Hepatocyte (in vitro differentiated cells): Measurements from ENCODE around the gene CCDC90B. TPM values are rescaled to one million over a fixed set of nuclear protein-coding genes. Genes with fewer than 3 reads are reported as not detected.

Experiments
- DNase-seq: peaks from one replicate; pipeline ENCODE4 v3.0.0-alpha.2; 2016; ENCODE audit warnings: low spot score
- H2AFZ ChIP-seq: fragments of 200-600 bp; sonication (generic); 2 replicates; pipeline ENCODE4 v1.6.0; 2016; ENCODE audit warnings: antibody characterized with exemption, mild to moderate bottlenecking
- H3K27ac ChIP-seq: fragments of 200-600 bp; sonication (generic); 2 replicates; pipeline ENCODE4 v1.5.1; 2016; ENCODE audit warnings: mild to moderate bottlenecking
- H3K27me3 ChIP-seq: fragments of 200-600 bp; sonication (generic); 2 replicates; pipeline ENCODE4 v1.6.1; 2016
- H3K36me3 ChIP-seq: fragments of 200-600 bp; sonication (generic); replicated peaks from 2 replicates; pipeline ENCODE4 v1.5.1; 2016; ENCODE audit warnings: low read depth; ENCODE audit not compliant: insufficient read depth
- H3K4me1 ChIP-seq: fragments of 200-600 bp; sonication (generic); 2 replicates; pipeline ENCODE4 v1.5.1; 2016; ENCODE audit warnings: mild to moderate bottlenecking, moderate library complexity; ENCODE audit not compliant: insufficient read depth
- H3K4me2 ChIP-seq: fragments of 200-600 bp; sonication (generic); 2 replicates; pipeline ENCODE4 v1.6.0; 2016
- H3K4me3 ChIP-seq: fragments of 200-600 bp; sonication (generic); 2 replicates; pipeline ENCODE4 v1.5.1; 2016; ENCODE audit warnings: mild to moderate bottlenecking
- H3K79me2 ChIP-seq: fragments of 200-600 bp; sonication (generic); 2 replicates; pipeline ENCODE4 v1.6.0; 2017; ENCODE audit warnings: mild to moderate bottlenecking
- H3K9me2 ChIP-seq: fragments of 200-600 bp; sonication (generic); replicated peaks from 2 replicates; pipeline ENCODE4 v1.6.0; 2017; ENCODE audit warnings: mild to moderate bottlenecking; ENCODE audit not compliant: insufficient read depth
- H3K9me3 ChIP-seq: fragments of 200-600 bp; sonication (generic); 2 replicates; pipeline ENCODE4 v1.5.1; 2016; ENCODE audit warnings: low read depth, mild to moderate bottlenecking
- H4K20me1 ChIP-seq: fragments of 200-600 bp; sonication (generic); 2 replicates; pipeline ENCODE4 v1.6.0; 2016; ENCODE audit warnings: mild to moderate bottlenecking; ENCODE audit not compliant: insufficient read depth, poor library complexity, severe bottlenecking
- CTCF ChIP-seq: fragments of 200-600 bp; sonication (generic); IDR thresholded peaks from 2 replicates; pipeline ENCODE4 v1.5.1; 2016; ENCODE audit warnings: antibody characterized with exemption, mild to moderate bottlenecking; ENCODE audit not compliant: poor library complexity
- EZH2 ChIP-seq: fragments of 200-600 bp; sonication (generic); IDR thresholded peaks from 2 replicates; pipeline ENCODE4 v1.6.1; 2016; ENCODE audit warnings: antibody characterized with exemption, mild to moderate bottlenecking, borderline replicate concordance
- EZH2phosphoT487 ChIP-seq: fragments of 200-600 bp; sonication (generic); IDR thresholded peaks from one replicate; pipeline ENCODE4 v1.6.1; 2018; ENCODE audit warnings: antibody characterized with exemption, mild to moderate bottlenecking, low read depth, moderate library complexity; ENCODE audit not compliant: unreplicated experiment, severe bottlenecking
- WGBS: methylation state at CpG from one replicate; pipeline ENCODE4 v1.1.6; 2016; ENCODE audit warnings: low lambda C conversion rate; ENCODE audit errors: missing lambda C conversion rate; 5-methylcytosine and 5-hydroxymethylcytosine counted together
- polyA plus RNA-seq: library from polyadenylated mRNA; unstranded; fragments of >200 nt; fragmentation: Nextera tagmentation; extraction: Ambion mirVana; gene quantifications from 2 replicates; pipeline ENCODE4 v1.2.1, GENCODE V29; 2016
- total RNA-seq: library from RNA; depleted of rRNA; stranded (reverse); fragments of >200 nt; gene quantifications from 2 replicates; pipeline ENCODE4 v1.2.3, GENCODE V29; 2014

CCDC90B gene
- total and polyA plus RNA-seq, 2 experiments from 2014 or later = 42.4 to 47.8 TPM

GRCh38 chr11:83285151-83285770 lies 906 bp downstream of the CCDC90B start:
- Histone ChIP-seq H3K4me3 (peak overlapping the region; percentile 50), H3K9me2 (no peaks in the 10 kb centered on the region), H3K79me2 (peaks cover 49% of the 10 kb centered on the region), H3K9me3 (no peaks in the 10 kb centered on the region), H4K20me1 (peaks cover 3% of the 10 kb centered on the region), H3K4me2 (peak overlapping the region; percentile 93), H3K4me1 (peaks cover 11% of the 10 kb centered on the region), H3K36me3 (no peaks in the 10 kb centered on the region), H2AFZ (peak overlapping the region; percentile 88), H3K27ac (peak overlapping the region; percentile 96), H3K27me3 (no peaks in the 10 kb centered on the region)
- no peak for DNase-seq
- WGBS = 4% methylated on average over 22 of the region's 22 CpGs
- TF ChIP-seq EZH2 = no peak
- TF ChIP-seq CTCF = no peak
- no peak for TF ChIP-seq EZH2phosphoT487

GRCh38 chr11:83284501-83285150 lies 1.5 kb downstream of the CCDC90B start:
- 7% methylated on average over 3 of the region's 3 CpGs for WGBS
- DNase-seq = no peak

GRCh38 chr11:83282084-83282716 lies 4.0 kb downstream of the CCDC90B start:
- no peak for TF ChIP-seq CTCF
- TF ChIP-seq EZH2phosphoT487 = no peak
- no peaks in the 10 kb centered on the region for H3K36me3 ChIP-seq
- H3K27ac ChIP-seq = no peak overlapping the region
- H3K9me3 ChIP-seq = no peaks in the 10 kb centered on the region
- no peaks in the 10 kb centered on the region for H3K27me3 ChIP-seq
- WGBS = 49% methylated on average over 4 of the region's 4 CpGs
- H2AFZ ChIP-seq = no peak overlapping the region
- no peak overlapping the region for H3K4me3 ChIP-seq
- peak overlapping the region; percentile 93 for H3K4me2 ChIP-seq
- H3K79me2 ChIP-seq = peaks cover 49% of the 10 kb centered on the region
- peaks cover 11% of the 10 kb centered on the region for H3K4me1 ChIP-seq
- peaks cover 3% of the 10 kb centered on the region for H4K20me1 ChIP-seq
- H3K9me2 ChIP-seq = no peaks in the 10 kb centered on the region
- no peak for DNase-seq

More at GRCh38 chr11:83284501-83285150, 1.5 kb downstream of the CCDC90B start:
- no peaks in the 10 kb centered on the region for H3K9me3 ChIP-seq
- peak overlapping the region; percentile 50 for H3K4me3 ChIP-seq
- H3K4me1 ChIP-seq = peaks cover 11% of the 10 kb centered on the region
- H4K20me1 ChIP-seq = peaks cover 3% of the 10 kb centered on the region
- TF ChIP-seq EZH2 (no peak), CTCF (no peak), EZH2phosphoT487 (no peak)
- peak overlapping the region; percentile 93 for H3K4me2 ChIP-seq
- peak overlapping the region; percentile 96 for H3K27ac ChIP-seq
- no peaks in the 10 kb centered on the region for H3K27me3 ChIP-seq
- H2AFZ ChIP-seq = peak overlapping the region; percentile 88
- H3K79me2 ChIP-seq = peaks cover 49% of the 10 kb centered on the region
- no peaks in the 10 kb centered on the region for H3K36me3 ChIP-seq
- H3K9me2 ChIP-seq = no peaks in the 10 kb centered on the region
